Breast epithelium (tissue), 3 donors: ENCODE results near the gene MYO5B.

ENCODE experiments used
- CTCF ChIP-seq, 3 donors: fragments of 450-650 bp; IDR thresholded peaks; one replicate each; pipeline ENCODE4 v1.5.1; 2016 to 2017; ENCODE audit warnings: antibody characterized with exemption in 3 of 3, mild to moderate bottlenecking in 3 of 3, moderate library complexity in 3 of 3
- POLR2A ChIP-seq: fragments of 450-650 bp; IDR thresholded peaks from one replicate; pipeline ENCODE4 v1.6.1; 2016; ENCODE audit warnings: antibody characterized with exemption, mild to moderate bottlenecking, moderate library complexity
- POLR2AphosphoS5 ChIP-seq, 3 donors: sonication (generic); formaldehyde crosslinking; IDR thresholded peaks; one replicate each; pipeline ENCODE4 v1.6.1; 2017; ENCODE audit warnings: antibody characterized with exemption in 3 of 3

- TF ChIP-seq CTCF (IDR thresholded peaks at IDR 0.05), result no peak
- TF ChIP-seq POLR2A, result no peak
- TF ChIP-seq POLR2AphosphoS5 (IDR thresholded peaks at IDR 0.05), result no peak
Measured at GRCh38 chr18:50125456-50125855, 69.5 kb downstream of the MYO5B start.
